ENCODE results near the gene NEB.
"Not testable (repeated sequence)": the region's sequence is repeated elsewhere in the genome, so short reads cannot be mapped to it uniquely, and the experiment has no call there.

Gene NEB

DNA sequence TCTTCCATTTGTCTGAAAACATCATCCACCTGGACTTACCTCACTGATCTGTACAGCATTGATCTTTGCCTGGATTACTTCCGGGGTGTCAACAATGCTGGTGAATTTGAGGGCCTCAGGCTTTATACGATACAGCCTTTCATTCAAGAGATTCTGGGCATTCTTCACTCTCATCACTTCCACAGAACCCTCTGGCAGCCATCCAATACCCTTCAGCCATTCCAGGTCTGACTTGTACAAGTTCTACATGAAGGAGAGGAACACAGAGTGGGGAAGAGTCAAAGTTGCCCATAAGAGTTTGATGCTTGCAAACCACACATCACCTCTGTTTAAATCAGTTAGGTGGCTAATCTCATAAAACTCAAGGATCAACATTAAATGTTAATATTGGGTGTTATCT is 130.7 kb downstream of the NEB start:
- DNase-seq: not testable (repeated sequence)

- DNase-seq: not testable (repeated sequence)
Observed at GRCh38 chr2:151602402-151602801, 131.9 kb downstream of the NEB start.

DNA sequence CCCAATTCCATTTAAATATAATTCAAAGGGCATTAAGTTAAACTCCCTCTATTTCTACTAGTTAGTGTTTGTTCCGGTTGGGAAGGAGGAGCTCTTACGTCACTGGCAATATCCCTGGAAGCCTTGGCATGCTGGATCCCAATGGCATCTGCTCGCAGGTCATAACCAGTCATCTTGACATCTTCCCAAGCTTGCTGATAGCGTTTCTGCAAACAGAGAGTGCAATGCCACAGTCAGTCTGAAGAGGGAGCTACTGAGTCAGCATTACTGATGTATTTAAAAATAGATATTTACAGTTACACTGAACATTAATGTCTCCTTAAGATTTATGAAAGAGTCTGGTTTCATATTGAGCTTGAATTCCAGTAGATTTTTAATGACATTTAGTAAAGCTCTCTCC is 132.5 kb downstream of the NEB start:
- DNase-seq: not testable (repeated sequence)

GRCh38 chr2:151596903-151597608 is 137.2 kb downstream of the NEB start:
- DNase-seq: not testable (repeated sequence)

DNA sequence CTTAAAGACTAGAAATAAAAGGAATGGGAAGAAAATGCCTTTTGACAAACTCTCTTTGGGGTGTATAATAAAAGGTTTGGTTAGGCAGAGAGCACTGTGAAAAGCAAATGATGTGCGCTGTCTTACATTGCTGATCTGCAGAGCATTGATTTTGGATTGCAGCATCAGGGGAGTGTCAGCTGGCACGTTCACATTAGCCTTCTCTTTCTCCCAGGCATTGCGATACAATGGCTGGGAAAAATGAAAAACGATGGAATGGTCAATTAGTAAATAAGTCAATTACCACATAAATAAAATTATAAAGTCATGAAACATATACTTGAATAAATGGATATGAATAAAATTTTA is 142.4 kb downstream of the NEB start:
- not testable (repeated sequence) for DNase-seq

DNA sequence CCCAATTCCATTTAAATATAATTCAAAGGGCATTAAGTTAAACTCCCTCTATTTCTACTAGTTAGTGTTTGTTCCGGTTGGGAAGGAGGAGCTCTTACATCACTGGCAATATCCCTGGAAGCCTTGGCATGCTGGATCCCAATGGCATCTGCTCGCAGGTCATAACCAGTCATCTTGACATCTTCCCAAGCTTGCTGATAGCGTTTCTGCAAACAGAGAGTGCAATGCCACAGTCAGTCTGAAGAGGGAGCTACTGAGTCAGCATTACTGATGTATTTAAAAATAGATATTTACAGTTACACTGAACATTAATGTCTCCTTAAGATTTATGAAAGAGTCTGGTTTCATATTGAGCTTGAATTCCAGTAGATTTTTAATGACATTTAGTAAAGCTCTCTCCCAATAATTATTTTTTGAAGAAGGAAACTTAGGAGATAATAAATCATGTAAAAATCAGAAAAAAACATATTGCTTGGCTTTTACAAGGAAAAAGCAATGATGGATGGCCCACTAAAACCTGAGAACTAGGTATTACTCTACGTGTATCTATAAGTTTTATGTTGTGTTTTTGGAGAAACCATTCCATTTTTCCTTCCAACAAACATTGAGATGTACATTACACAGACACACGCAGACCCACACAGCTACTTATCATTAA is 142.9 kb downstream of the NEB start:
- not testable (repeated sequence) for DNase-seq

- DNase-seq: not testable (repeated sequence)
Observed at GRCh38 chr2:151581300-151581699, 153.0 kb downstream of the NEB start.

DNA sequence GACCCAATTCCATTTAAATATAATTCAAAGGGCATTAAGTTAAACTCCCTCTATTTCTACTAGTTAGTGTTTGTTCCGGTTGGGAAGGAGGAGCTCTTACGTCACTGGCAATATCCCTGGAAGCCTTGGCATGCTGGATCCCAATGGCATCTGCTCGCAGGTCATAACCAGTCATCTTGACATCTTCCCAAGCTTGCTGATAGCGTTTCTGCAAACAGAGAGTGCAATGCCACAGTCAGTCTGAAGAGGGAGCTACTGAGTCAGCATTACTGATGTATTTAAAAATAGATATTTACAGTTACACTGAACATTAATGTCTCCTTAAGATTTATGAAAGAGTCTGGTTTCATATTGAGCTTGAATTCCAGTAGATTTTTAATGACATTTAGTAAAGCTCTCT is 153.6 kb downstream of the NEB start:
- DNase-seq: not testable (repeated sequence)

DNA sequence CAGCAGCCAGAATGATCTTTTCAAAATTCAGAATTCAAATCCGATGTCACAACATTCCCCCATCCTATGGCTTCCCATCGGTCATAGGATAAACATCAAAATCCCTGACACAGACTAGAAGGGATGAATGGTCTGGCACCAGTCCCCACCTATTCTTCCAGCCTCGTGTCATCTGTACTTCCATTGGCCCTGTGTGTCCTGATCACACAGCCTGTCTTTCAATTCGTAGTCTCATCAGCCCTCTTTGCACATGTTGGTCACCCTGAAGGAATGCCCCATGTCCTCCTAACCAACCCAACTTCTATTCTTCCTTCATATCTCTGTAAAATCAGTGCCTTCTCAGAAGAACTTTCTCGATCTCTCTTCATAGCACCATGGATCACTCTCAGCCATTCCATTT is 157.2 kb downstream of the NEB start:
- no peak for DNase-seq

DNA sequence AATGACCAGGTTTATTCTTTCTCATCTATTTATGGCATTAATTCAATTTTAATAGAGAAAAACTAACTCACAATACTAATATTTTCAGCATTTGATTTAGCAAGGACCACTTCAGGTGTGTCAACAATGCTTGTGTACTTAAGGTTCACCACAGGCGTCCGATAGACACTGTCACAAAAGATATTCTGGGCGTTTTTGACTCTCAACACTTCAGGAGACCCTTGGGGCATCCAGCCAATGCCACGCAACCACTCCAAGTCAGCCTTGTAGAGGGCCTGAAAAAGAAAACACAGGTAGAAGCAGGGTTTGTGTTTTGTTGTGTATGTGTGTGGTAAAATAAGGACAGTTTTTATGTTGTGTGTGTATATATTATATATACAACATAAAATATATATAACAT is 158.2 kb downstream of the NEB start:
- DNase-seq: no peak

- no peak for DNase-seq
Observed at GRCh38 chr2:151575338-151575737, 158.9 kb downstream of the NEB start.

- DNase-seq: no peak
Observed at GRCh38 chr2:151570191-151570590, 164.1 kb downstream of the NEB start.

- DNase-seq: no peak
Observed at GRCh38 chr2:151569167-151569566, 165.1 kb downstream of the NEB start.

GRCh38 chr2:151568501-151568900 is 165.8 kb downstream of the NEB start:
- DNase-seq: no peak

DNA sequence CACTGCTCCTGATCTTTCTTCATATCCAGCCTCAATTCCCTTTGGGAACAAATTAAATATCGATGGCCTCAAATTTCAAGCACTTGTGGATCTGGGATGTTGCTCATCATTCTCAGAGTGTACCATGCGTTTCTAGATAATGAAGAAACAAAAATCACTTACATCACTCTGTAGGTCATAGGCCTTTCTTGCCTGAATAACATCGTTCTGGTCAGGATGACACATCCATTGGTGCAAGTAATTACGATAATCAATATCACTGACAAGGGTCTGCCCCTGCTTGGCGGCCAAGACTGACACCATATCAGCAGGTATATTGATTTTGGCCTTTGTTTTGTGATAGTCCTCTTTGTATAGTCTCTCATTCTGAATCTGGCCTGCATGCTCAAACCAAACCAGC is 167.3 kb downstream of the NEB start:
- no peak for DNase-seq

- DNase-seq: no peak
Observed at GRCh38 chr2:151562398-151562797, 171.9 kb downstream of the NEB start.

- no peak for DNase-seq
Observed at GRCh38 chr2:151560289-151560688, 174.0 kb downstream of the NEB start.

GRCh38 chr2:151559431-151559830 is 174.8 kb downstream of the NEB start:
- DNase-seq: not testable (repeated sequence)

GRCh38 chr2:151557883-151558282 is 176.4 kb downstream of the NEB start:
- DNase-seq: not testable (repeated sequence)

DNA sequence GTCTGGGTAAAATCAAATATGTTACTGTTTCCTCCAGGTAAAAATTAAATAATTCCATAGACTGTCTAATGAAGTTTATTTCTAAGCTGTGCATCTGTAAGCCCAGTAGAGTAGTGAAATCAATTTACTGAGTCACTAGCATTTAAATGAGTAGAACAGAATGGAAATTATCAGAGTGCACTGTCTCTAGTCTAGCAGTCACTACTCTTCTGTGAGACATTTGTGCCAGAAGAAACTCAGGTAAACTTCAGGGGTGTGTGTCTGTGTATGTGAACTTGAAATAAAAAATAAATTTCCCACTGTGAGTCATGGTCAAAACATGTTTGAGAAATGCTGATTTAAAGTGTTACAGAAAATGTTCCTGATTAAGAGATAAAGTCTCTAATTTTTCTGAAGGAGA is 178.2 kb downstream of the NEB start:
- no peak for DNase-seq

GRCh38 chr2:151552287-151552686 is 182.0 kb downstream of the NEB start:
- no peak for DNase-seq

- no peak for DNase-seq
Observed at GRCh38 chr2:151551556-151551955, 182.7 kb downstream of the NEB start.

GRCh38 chr2:151549191-151549590 is 185.1 kb downstream of the NEB start:
- DNase-seq: no peak

DNA sequence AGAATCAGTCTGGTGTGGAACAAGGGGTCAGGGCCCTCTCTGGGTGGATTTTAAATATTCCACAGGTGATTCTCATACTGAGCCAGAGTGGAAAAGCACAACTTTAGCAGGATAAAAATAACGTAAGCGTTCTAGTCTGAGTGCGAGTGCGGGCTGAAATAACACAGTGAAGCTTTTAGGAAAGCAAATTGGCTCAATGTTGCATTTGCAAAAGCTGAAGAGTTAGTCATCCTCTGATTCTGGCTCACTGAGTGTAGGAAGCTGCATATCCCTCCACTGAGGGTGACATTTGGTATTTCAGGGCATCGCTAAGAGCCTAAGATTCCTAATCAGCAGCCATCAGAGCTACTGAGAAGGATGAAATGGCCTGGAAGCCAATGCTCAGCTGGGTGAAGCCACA is 189.8 kb downstream of the NEB start:
- no peak for DNase-seq

GRCh38 chr2:151543876-151544275 is 190.4 kb downstream of the NEB start:
- no peak for DNase-seq

All from CD4-positive, alpha-beta T cell treated with Interleukin-1 beta for 1 hour (primary cell).